HG03571 (cell line): ENCODE results near the gene PPIB.
"Not testable (repeated sequence)": the region's sequence is repeated elsewhere in the genome, so short reads cannot be mapped to it uniquely, and the experiment has no call there.

Source experiments
- ATAC-seq: cut with Tn5 transposase; IDR thresholded peaks from one replicate; pipeline ENCODE4 v1.9.1; 2021; ENCODE audit not compliant: unreplicated experiment

Gene PPIB

GRCh38 chr15:64141798-64142512 is 20.9 kb downstream of the PPIB start:
- ATAC-seq = no peak

- ATAC-seq = no peak
Measured at GRCh38 chr15:64138331-64138941, 24.4 kb downstream of the PPIB start.

GRCh38 chr15:64137226-64137833 is 25.5 kb downstream of the PPIB start:
- ATAC-seq = no peak

- ATAC-seq = no peak
Measured at GRCh38 chr15:64136347-64136746, 26.5 kb downstream of the PPIB start.

- ATAC-seq = no peak
Measured at GRCh38 chr15:64134345-64134829, 28.4 kb downstream of the PPIB start.

GRCh38 chr15:64133623-64134344 is 29.0 kb downstream of the PPIB start:
- no peak for ATAC-seq

GRCh38 chr15:64132217-64132616 is 30.6 kb downstream of the PPIB start:
- ATAC-seq = no peak

- ATAC-seq = no peak
Measured at GRCh38 chr15:64131547-64131946, 31.3 kb downstream of the PPIB start.

- ATAC-seq = no peak
Measured at GRCh38 chr15:64130159-64130558, 32.7 kb downstream of the PPIB start.

GRCh38 chr15:64127521-64128270 is 35.1 kb downstream of the PPIB start:
- no peak for ATAC-seq

- no peak for ATAC-seq
Measured at GRCh38 chr15:64125978-64126377, 36.8 kb downstream of the PPIB start.

GRCh38 chr15:64122936-64123351 is 39.9 kb downstream of the PPIB start:
- ATAC-seq = no peak

- ATAC-seq = no peak
Measured at GRCh38 chr15:64122444-64122843, 40.4 kb downstream of the PPIB start.

- ATAC-seq = no peak
Measured at GRCh38 chr15:64121614-64122013, 41.2 kb downstream of the PPIB start.

GRCh38 chr15:64120322-64120721 is 42.5 kb downstream of the PPIB start:
- not testable (repeated sequence) for ATAC-seq

- no peak for ATAC-seq
Measured at GRCh38 chr15:64117759-64118487, 44.9 kb downstream of the PPIB start.

GRCh38 chr15:64112904-64113303 is 49.9 kb downstream of the PPIB start:
- no peak for ATAC-seq

- no peak for ATAC-seq
Measured at GRCh38 chr15:64112073-64112772, 50.6 kb downstream of the PPIB start.

- ATAC-seq = no peak
Measured at GRCh38 chr15:64111679-64112050, 51.2 kb downstream of the PPIB start.
